GM19372 (cell line): ENCODE results near the gene CNGA1.
"Not testable (repeated sequence)": the region's sequence is repeated elsewhere in the genome, so short reads cannot be mapped to it uniquely, and the experiment has no call there.

Source experiments
- ATAC-seq: cut with Tn5 transposase; IDR thresholded peaks from one replicate; pipeline ENCODE4 v1.9.1; 2021; ENCODE audit warnings: mild to moderate bottlenecking, low read depth, moderate library complexity; ENCODE audit not compliant: unreplicated experiment

Gene CNGA1

GRCh38 chr4:47974566-47974965, 41.9 kb downstream of the CNGA1 start:
- no peak for ATAC-seq

DNA sequence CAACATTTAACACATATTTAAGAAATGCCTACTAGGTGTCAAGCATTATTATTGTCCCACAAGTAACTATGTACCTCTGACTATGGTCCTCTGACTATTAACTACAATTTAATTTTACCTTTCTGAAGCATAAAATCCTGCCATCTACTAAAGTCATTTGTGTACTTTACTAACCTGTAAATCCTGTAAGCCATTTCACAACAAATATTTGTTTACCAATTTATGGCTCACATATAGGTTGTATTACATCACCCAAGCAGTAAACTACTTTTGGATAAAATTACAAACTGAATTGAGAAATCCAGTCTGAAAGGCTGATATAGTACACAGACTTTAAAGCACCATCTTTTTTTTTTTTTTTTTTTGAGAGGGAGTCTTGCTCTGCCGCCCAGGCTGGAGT, 43.8 kb downstream of the CNGA1 start:
- no peak for ATAC-seq

GRCh38 chr4:47972181-47972580, 44.3 kb downstream of the CNGA1 start:
- ATAC-seq, result no peak

GRCh38 chr4:47968847-47969246, 47.6 kb downstream of the CNGA1 start:
- no peak for ATAC-seq

DNA sequence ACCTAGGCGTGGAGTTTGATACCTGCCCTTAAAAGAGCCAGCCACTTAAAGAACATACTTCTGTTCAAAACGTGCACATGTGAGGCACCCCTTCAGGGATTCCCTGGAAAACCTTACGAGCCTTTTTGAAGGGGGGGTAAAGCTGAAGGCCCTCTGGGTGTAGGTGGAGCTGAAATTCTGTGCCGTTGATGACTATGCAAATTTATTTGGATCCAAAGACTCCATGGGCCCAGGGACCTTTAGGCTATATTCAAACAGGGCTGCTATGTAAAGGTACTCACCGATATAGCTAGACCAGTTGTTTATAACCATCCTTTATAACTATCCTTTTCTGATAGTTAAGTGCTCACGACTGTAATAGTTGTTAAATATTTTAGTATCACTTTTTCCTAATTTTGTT, 61.8 kb downstream of the CNGA1 start:
- no peak for ATAC-seq

DNA sequence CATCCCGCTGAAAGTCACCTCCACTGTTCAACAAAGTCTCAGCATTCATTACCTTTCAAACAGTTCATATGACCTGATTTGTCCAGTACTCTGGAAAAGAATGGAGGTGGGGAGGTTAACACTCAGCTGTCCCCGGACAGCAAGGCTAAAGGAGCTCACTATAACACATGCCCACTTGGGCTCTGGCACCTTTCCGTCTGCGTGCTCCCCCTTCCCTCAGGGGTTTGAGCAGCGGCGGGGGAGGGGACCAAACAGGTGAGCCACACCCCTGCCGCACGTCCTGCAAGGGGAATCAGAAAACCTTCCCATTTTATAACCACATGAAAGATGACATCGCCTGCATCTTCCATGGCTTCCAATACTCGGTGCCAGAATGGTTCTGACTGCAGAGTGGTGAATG, 62.2 kb downstream of the CNGA1 start:
- ATAC-seq, result no peak

DNA sequence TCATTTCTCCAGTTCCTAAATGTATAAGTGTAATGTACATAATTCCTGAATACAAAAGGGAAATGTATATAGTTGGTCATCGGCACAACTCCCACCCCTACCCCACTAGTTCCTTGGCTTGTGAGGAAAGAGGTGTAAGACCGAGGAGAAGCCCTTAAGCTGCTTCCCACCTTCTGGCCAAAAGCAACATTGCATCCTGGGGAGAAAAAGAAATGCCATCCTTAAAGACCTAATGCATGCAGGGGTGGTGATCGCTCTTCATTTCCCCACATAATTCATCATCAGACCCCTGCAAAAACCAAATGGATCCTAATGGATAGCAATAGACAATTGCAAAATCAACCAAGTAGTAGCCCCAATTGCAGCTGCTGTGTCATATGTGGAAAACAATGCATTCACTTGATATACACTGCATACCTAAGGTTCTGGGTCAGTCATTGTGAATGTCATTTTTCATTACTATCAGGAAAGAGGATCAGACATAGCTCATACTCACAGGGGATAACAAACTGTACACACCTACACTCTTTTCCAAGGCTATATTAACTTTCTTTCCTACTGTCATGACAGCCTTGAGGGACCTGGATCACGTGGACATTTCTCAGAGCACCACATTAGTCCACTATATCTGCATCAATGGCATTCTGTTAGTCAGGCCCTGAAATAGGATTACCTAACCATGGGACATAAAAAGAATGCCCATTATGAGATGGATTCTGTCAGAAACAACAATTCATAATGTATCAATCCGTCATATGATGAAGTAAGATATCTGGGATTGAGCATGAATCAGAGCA, 70.4 kb downstream of the CNGA1 start:
- ATAC-seq, result no peak

DNA sequence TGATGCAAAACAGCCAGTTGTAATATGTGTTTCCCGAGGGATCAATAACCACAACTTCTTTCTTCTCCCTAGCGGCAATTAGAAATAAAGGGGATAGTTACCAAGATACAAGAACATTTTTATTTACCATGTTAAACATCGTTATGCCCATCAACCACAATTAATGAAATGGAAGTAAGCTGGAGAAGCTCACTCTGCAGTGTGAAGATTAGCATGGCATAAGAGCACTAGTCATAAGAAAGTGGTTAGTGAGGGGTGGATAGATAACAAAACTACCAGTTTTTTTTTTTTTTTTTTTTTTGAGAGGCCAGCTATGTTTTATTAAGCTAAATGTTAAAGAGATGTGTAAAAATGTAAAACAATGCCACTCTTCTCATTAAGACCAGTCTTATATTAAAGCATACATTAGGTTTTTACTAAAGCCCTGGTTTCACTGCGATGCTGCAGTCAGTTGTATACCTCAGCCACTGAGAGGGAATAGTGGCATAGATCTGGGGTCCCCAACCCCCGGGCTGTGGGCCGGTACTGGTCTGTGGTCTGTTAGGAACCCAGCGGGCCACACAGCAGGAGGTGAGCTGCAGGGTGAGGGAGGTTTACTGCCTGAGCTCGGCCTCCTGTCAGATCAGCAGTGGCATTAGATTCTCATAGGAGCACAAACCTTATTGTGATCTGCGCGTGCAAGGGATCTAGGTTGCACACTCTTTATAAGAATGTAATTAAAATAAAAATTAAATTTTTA, 74.2 kb downstream of the CNGA1 start:
- no peak for ATAC-seq

DNA sequence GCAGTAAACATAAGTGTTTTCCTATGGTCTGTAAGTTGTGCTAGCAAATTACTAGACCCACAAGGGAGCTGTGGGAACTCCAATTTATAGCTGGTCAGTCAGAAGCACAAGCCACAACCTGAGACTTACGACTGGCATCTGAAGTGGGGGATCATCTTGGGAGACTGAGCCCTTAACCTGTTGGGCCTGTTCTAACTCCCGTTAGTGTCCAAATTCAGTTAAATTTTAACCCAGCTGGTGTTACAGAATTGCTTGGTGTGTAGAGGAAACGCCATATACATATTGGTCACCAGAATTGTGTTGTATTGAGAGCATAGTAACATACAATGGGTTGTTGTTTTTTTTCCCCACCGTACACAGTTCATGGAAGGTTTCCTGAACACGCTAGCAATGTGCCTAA, 77.0 kb downstream of the CNGA1 start:
- no peak for ATAC-seq

DNA sequence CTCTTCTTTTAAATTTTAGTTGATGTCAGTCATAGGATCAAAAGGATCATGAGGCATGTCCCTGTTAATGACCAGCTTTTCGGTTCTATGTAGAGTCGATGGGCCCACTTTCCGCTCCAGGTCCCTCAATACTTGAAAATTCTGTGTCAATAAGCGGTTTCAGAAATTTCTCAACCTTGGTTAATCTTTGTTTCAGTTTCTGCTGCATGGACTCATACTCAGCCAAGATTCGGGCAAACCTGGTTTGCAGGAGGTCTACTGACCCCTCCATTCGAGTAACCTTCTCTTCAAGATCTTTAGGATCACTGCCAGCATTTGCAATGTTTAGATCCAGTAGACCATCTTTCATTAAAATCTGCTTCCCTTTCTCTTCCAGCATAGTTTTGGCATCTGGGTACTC, 80.1 kb downstream of the CNGA1 start:
- no peak for ATAC-seq

GRCh38 chr4:47933840-47934239, 82.6 kb downstream of the CNGA1 start:
- ATAC-seq, result peak; percentile 67

DNA sequence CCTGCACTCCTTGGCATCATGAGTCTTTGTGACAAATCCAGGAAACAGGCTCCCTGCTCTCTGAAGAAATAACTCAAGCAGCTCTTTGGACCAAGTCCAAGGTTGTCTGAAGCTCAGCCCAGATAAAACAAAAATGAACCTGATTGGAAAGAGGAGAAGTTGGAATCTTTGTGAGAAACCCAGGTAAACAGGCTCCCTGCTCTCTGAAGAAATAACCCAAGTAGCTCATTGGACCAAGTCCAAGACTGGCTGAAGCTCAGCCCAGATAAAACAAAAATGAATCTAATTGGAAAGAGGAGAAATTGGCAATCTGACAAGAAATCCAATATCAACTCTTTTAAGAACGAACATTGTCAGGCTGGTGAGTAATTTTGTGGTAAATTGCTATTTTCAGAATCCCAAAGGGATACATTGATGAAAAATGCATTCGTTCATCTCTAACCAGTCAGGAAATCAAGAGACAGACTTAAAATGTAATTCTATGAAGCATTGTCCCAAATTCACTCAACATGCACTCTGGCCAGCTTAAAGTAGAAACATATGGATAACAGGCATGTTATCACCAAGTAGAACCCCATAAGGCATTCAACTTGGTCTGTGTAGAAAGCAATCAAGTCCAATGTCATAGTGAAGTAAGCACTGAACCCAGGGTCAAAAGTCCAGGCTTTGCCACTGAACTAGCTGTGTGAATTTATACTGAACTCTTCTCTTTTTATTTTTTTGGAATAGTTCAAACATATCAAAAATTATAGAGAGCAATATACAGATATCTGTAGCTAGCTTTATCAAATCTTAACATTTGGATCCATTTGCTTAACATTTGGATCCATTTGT, 85.3 kb downstream of the CNGA1 start:
- no peak for ATAC-seq

DNA sequence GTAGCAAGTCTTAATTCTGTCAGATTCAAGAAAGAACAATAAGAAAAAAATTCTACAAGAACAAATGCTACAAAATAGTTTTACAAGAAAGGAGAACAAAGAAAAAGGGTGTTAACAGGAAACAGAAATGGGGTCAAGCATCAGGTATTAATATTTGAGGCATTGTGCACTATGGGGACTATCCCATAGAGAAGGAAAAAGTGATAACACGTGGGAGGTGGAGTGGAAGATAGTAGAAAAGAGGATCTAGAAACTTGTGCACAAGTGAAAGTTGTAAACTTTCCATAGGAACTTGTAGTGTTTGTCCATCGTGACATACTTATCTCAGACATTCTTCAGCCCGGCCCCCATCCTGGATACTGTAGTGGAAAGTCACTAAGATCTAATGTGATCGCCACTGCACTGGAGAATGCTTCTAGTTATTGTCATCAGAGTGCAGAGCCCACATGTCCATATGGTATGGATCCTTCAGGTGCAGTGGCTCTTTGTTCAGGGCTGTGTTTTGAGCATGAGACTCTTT, 86.7 kb downstream of the CNGA1 start:
- no peak for ATAC-seq

- ATAC-seq, result peak; percentile 94
These were observed 89.7 kb downstream of the CNGA1 start for GRCh38 chr4:47926667-47927258.

DNA sequence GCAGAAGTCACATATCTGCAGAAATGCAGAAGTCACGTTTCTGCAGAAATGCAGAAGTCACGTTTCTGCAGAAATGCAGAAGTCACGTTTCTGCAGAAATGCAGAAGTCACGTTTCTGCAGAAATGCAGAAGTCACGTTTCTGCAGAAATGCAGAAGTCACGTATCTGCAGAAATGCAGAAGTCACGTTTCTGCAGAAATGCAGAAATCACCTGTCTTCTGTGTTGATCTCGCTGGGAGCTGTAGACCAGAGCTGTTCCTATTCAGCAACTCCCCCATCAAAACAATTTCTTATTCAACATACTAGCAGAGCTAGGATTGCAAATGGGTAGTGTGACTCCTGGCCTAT, 93.2 kb downstream of the CNGA1 start:
- ATAC-seq, result not testable (repeated sequence)

- ATAC-seq, result not testable (repeated sequence)
These were observed 93.8 kb downstream of the CNGA1 start for GRCh38 chr4:47922436-47923260.

GRCh38 chr4:47917163-47917562, 99.3 kb downstream of the CNGA1 start:
- ATAC-seq, result not testable (repeated sequence)

GRCh38 chr4:47915378-47915777, 101.1 kb downstream of the CNGA1 start:
- ATAC-seq, result no peak

DNA sequence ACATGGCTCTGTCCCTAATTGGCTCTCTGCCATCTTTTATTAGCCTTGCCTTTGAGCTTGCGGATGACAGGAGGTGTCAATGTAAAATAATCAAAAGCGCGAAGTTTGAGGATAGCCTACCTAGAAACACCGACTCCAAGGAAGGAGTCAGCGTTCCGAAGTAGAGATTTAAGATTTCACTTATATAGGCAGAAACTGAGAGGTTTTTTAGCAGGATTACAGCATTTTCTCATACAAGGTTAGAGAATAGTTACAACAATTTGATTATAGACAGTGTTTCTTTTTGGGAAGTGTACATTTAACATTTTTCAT, 101.6 kb downstream of the CNGA1 start:
- ATAC-seq, result peak; percentile 20
